K562 (cell line): ENCODE results near the gene PARD6A. TPM values are rescaled to one million over a fixed set of nuclear protein-coding genes. Genes with fewer than 3 reads are reported as not detected.

Experiments used
- CBX5 ChIP-seq: IDR thresholded peaks from 2 replicates; pipeline ENCODE4 v1.6.1; 2014; ENCODE audit warnings: low read depth, borderline replicate concordance
- CREBBP ChIP-seq: IDR thresholded peaks from one replicate; pipeline ENCODE4 v1.6.1; 2012; ENCODE audit warnings: low read depth, mild to moderate bottlenecking, control low read depth, inconsistent platforms, low read length
- HINFP ChIP-seq: fragments of 450-650 bp; conservative IDR thresholded peaks from 2 replicates; pipeline ENCODE4 v1.6.1; 2016; ENCODE audit warnings: missing genetic modification characterization, low read depth, mild to moderate bottlenecking, control low read depth, missing compliant biosample characterization
- MEF2D ChIP-seq: conservative IDR thresholded peaks from 2 replicates; pipeline ENCODE4 v1.6.1; 2016; ENCODE audit warnings: low read depth, missing genetic modification characterization, missing compliant biosample characterization
- MNT ChIP-seq, 2 experiments: fragments of 450-650 bp; conservative IDR thresholded peaks; 2 replicates each; pipeline ENCODE4 v1.6.1; 2017; ENCODE audit warnings: mild to moderate bottlenecking in 2 of 2, moderate library complexity in 2 of 2
- NR3C1 ChIP-seq: sonication (generic); formaldehyde crosslinking; IDR thresholded peaks from 2 replicates; pipeline ENCODE4 v1.8.1; 2022; ENCODE audit warnings: missing genetic modification reagents
- RREB1 ChIP-seq: fragments of 250-450 bp; sonication (Bioruptor Pico); IDR thresholded peaks from 2 replicates; pipeline ENCODE4 v1.4.0; 2020
- ZBTB2 ChIP-seq: fragments of 450-650 bp; IDR thresholded peaks from 2 replicates; pipeline ENCODE4 v1.6.1; 2016; ENCODE audit warnings: antibody characterized with exemption
- ZHX1 ChIP-seq: fragments of 150-350 bp; conservative IDR thresholded peaks from 2 replicates; pipeline ENCODE4 v1.6.1; 2014; ENCODE audit warnings: low read length
- ZNF655 ChIP-seq: fragments of 250-450 bp; sonication (Bioruptor Pico); IDR thresholded peaks from 2 replicates; pipeline ENCODE4 v1.5.0; 2021
- polyA plus RNA-seq, 8 experiments: library from polyadenylated mRNA; depleted of rRNA in 4 of 8; stranded (reverse) in 5 of 8; unstranded in 3 of 8; fragments of >200 nt; fragmentation: Nextera tagmentation in 2 of 8; fragmentation: Illumina TruSeq in 1 of 8; extraction: Ambion mirVana in 2 of 8; extraction: Trizol in 1 of 8; gene quantifications; 2 replicates each; pipeline versions ENCODE4 v1.2.1 to v1.2.3, GENCODE V29; 2011 to 2014; ENCODE audit warnings: inconsistent platforms in 1 of 8, missing spikeins in 1 of 8
- total RNA-seq, 7 experiments: library from RNA; depleted of rRNA in 6 of 7; stranded (reverse); fragments of >200 nt in 6 of 7; fragmentation: Illumina TruSeq in 2 of 7; extraction: Trizol in 2 of 7; gene quantifications; 2 replicates each; pipeline versions ENCODE4 v1.2.1 to v1.2.3, GENCODE V29; 2011 to 2021; ENCODE audit warnings: low replicate concordance in 1 of 7

The PARD6A gene
- total and polyA plus RNA-seq, 9 of the 15 experiments (the other 6 are each of a cell fraction or from before 2014, with no cell fraction given) = 0.04 to 2.0 (median 0.44) TPM

- 0 out of 4 replicates have a peak, but pooled peaks of 1 of the 2 experiments have one; percentile 42 for TF ChIP-seq MNT (conservative IDR thresholded peaks at IDR 0.05)
- peak; percentile 93 for TF ChIP-seq ZBTB2
- TF ChIP-seq RREB1 = no peak
- TF ChIP-seq NR3C1 (CRISPR knock-in tag) = peak; percentile 78; the same call in 1 of the 2 replicates
- TF ChIP-seq CBX5 = no peak
- TF ChIP-seq HINFP (tag) = no peak
- no peak for TF ChIP-seq ZNF655 (CRISPR knock-in tag)
- TF ChIP-seq MEF2D = no peak
- TF ChIP-seq ZHX1 = 0 out of 2 replicates have a peak, but pooled peaks have one; percentile 16
- TF ChIP-seq CREBBP = no peak
Observed at GRCh38 chr16:67659675-67660563, 841 bp upstream of the PARD6A start, which contains the start of gene ACD (continued).
